Measurements from ENCODE around the gene RBM25. TPM values are rescaled to one million over a fixed set of nuclear protein-coding genes. Genes with fewer than 3 reads are reported as not detected.

Gene RBM25
- total and polyA plus RNA-seq, 11 donors, result 13.1 to 49.2 (median 36.6) TPM

DNA sequence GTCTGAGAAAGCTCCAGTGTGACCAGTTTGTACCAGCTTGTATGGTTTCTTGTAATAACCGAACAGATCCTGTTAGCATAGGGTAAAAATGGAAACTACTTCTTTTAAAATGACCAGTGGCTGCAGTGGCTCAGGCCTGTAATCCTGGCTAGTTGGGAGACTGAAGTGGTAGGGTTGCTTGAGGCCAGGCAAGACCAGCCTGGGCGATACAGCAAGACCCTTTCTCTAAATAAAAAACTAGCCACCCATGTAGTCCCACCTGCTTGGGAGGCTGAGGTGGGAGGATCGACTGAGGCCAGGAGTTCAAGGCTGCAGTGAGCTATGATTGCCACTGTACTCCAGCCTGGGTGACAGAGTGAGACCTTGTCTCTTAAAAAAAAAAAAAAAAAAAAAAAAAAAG lies 85.3 kb downstream of the RBM25 start:
- intact Hi-C loops (cut with DNase I), result no loop called here
- no peak overlapping the region for H3K4me3 ChIP-seq
- H3K27ac ChIP-seq, result peak overlapping the region in 1 of 12 donors; percentile 5
- DNase-seq (no peak), ATAC-seq (no peak)
- 91 to 97% (median 92%) methylated on average over 3 of the region's 3 CpGs for WGBS, 4 donors
- H3K36me3 ChIP-seq, result peaks cover 0 to 15% (median 11%) of the 10 kb centered on the region in 9 donors
- TF ChIP-seq POLR2A (IDR thresholded peaks at IDR 0.05), result no peak
- TF ChIP-seq CTCF (IDR thresholded peaks at IDR 0.05), result no peak
- H3K9me3 ChIP-seq, result no peaks in the 10 kb centered on the region
- peaks cover 0 to 23% (median 9%) of the 10 kb centered on the region in 12 donors for H3K4me1 ChIP-seq
- no peaks in the 10 kb centered on the region for H3K27me3 ChIP-seq

GRCh38 chr14:73145371-73145770 lies 87.0 kb downstream of the RBM25 start:
- Histone ChIP-seq H3K4me1 (peaks cover 0 to 22% (median 8%) of the 10 kb centered on the region in 12 donors), H3K4me3 (no peak overlapping the region), H3K9me3 (no peaks in the 10 kb centered on the region), H3K27me3 (no peaks in the 10 kb centered on the region), H3K36me3 (peaks cover 0 to 32% (median 28%) of the 10 kb centered on the region in 9 donors), H3K27ac (no peak overlapping the region)
- 94 to 96% (median 95%) methylated on average over 3 of the region's 3 CpGs for WGBS, 4 donors
- TF ChIP-seq POLR2A (IDR thresholded peaks at IDR 0.05), result no peak
- no peak for TF ChIP-seq CTCF (IDR thresholded peaks at IDR 0.05)
- intact Hi-C loops (cut with DNase I), result no loop called here
- DNase-seq (no peak), ATAC-seq (no peak)

DNA sequence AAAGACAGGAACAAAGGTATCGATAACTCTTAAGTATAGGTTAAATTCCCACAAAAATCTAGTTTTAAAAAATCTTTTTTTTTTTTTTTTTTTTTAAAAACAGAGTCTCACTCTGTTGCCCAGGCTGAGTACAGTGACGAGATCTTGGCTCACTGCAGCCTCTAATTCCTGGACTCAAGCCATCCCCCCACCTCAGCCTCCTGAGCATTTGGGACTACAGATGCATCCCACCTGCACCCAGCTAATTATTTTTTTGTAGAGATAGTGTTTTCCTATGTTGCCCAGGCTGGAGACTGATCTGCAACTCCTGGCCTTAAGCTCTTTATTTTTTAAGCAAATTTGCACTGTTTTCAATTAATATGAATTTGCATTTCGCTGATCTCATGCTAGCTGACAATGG lies 87.8 kb downstream of the RBM25 start:
- ATAC-seq, result no peak
- no peaks in the 10 kb centered on the region for H3K27me3 ChIP-seq
- no peak for TF ChIP-seq CTCF (IDR thresholded peaks at IDR 0.05)
- no peak for TF ChIP-seq POLR2A (IDR thresholded peaks at IDR 0.05)
- H3K36me3 ChIP-seq, result peaks cover 0 to 40% (median 34%) of the 10 kb centered on the region in 9 donors
- no peak overlapping the region for H3K4me3 ChIP-seq
- intact Hi-C loops (cut with DNase I), result no loop called here
- no peaks in the 10 kb centered on the region for H3K9me3 ChIP-seq
- H3K4me1 ChIP-seq, result peaks cover 0 to 19% (median 8%) of the 10 kb centered on the region in 12 donors
- WGBS, 4 donors, result 76 to 89% (median 83%) methylated on average over 3 of the region's 3 CpGs
- DNase-seq, result no peak
- no peak overlapping the region for H3K27ac ChIP-seq

- Histone ChIP-seq H3K4me3 (no peak overlapping the region), H3K36me3 (peaks cover 0 to 76% (median 67%) of the 10 kb centered on the region in 9 donors), H3K27me3 (no peaks in the 10 kb centered on the region), H3K27ac (no peak overlapping the region), H3K9me3 (no peaks in the 10 kb centered on the region), H3K4me1 (peaks cover 0 to 11% (median 0%) of the 10 kb centered on the region in 12 donors)
- TF ChIP-seq POLR2A (IDR thresholded peaks at IDR 0.05) (no peak), CTCF (IDR thresholded peaks at IDR 0.05) (no peak)
- ATAC-seq (no peak), DNase-seq (no peak)
- 92 to 96% (median 95%) methylated on average over 2 of the region's 2 CpGs for WGBS, 4 donors
- intact Hi-C loops (cut with DNase I), result no loop called here
Measured at GRCh38 chr14:73149753-73150152, 91.4 kb downstream of the RBM25 start.
